Activated naive CD8-positive, alpha-beta T cell treated with anti-CD3 and anti-CD28 coated beads, Interleukin-2, amount 10 ng/mL, durations not matched to agents 7 days and 5 days (primary cell): ENCODE results near the gene SNRNP35. TPM values are rescaled to one million over a fixed set of nuclear protein-coding genes. Genes with fewer than 3 reads are reported as not detected.
"Not testable (repeated sequence)": the region's sequence is repeated elsewhere in the genome, so short reads cannot be mapped to it uniquely, and the experiment has no call there.

Experiments
- ATAC-seq: fragments of 150-1000 bp; cut with Tn5 transposase; one replicate; pipeline ENCODE4 v1.10.0; 2021; ENCODE audit warnings: low read depth, moderate library complexity
- POLR2A ChIA-PET: fragments of 350-600 bp; sonication (Branson Sonifier 250); formaldehyde crosslinking; loops from one replicate; lab custom pipeline; 2021; ENCODE audit warnings: antibody characterized with exemption; lab: Charles Lee
- DNase-seq: peaks from one replicate; pipeline ENCODE4 v3.0.0; 2021
- H3K27ac Mint-ChIP-seq: one replicate; pipeline ENCODE4 v1.8.0; 2022; ENCODE audit warnings: mild to moderate bottlenecking, mixed read lengths
- H3K27me3 Mint-ChIP-seq: one replicate; pipeline ENCODE4 v1.8.0; 2022; ENCODE audit warnings: mild to moderate bottlenecking, moderate library complexity, mixed read lengths
- H3K36me3 Mint-ChIP-seq: one replicate; pipeline ENCODE4 v1.8.0; 2021; ENCODE audit warnings: mild to moderate bottlenecking, mixed read lengths
- H3K4me1 Mint-ChIP-seq: one replicate; pipeline ENCODE4 v1.8.0; 2021; ENCODE audit warnings: mixed read lengths
- H3K4me3 Mint-ChIP-seq: one replicate; pipeline ENCODE4 v1.8.0; 2022; ENCODE audit warnings: mild to moderate bottlenecking, moderate library complexity, mixed read lengths
- H3K9me3 Mint-ChIP-seq: one replicate; pipeline ENCODE4 v1.8.0; 2021; ENCODE audit warnings: mixed read lengths
- total RNA-seq, 2 experiments: library from RNA; stranded (reverse); gene quantifications; one replicate each; pipeline ENCODE4 v1.2.3, GENCODE V29; 2021

SNRNP35 gene
- total RNA-seq, 2 experiments from 2014 or later = 32.3 to 33.9 TPM

DNA sequence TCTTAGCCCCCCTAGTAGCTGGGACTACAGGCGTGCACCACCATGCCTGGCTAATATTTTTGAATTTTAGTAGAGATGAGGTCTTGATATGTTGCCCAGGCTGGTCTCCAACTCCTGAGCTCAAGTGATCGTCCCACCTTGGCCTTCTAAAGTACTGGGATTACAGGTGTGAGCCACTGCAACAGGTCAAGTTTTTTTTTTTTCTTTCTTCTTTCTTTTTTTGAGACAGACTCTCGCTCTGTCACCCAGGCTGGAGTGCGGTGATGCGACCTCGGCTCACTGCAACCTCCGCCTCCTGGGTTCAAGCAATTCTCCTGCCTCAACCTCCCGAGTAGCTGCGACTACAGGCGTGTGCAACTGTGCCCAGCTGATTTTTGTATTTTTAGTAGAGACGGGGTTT lies 5.2 kb downstream of the SNRNP35 start:
- DNase-seq, H3K9me3 Mint-ChIP-seq, H3K4me3 Mint-ChIP-seq, H3K27ac Mint-ChIP-seq, POLR2A ChIA-PET, H3K27me3 Mint-ChIP-seq, ATAC-seq: not testable (repeated sequence)
- Mint-ChIP-seq H3K4me1 (peaks cover 13% of the 10 kb centered on the region), H3K36me3 (peaks cover 21% of the 10 kb centered on the region)

GRCh38 chr12:123465084-123465483 lies 7.1 kb downstream of the SNRNP35 start:
- DNase-seq (no peak), ATAC-seq (no peak)
- POLR2A ChIA-PET = no interaction called here
- Mint-ChIP-seq H3K27me3 (no peaks in the 10 kb centered on the region), H3K9me3 (no peaks in the 10 kb centered on the region), H3K27ac (no peak overlapping the region), H3K4me3 (no peak overlapping the region), H3K4me1 (peaks cover 8% of the 10 kb centered on the region), H3K36me3 (peaks cover 18% of the 10 kb centered on the region)

GRCh38 chr12:123468786-123469185 lies 10.8 kb downstream of the SNRNP35 start:
- H3K9me3 Mint-ChIP-seq = no peaks in the 10 kb centered on the region
- H3K27ac Mint-ChIP-seq = no peak overlapping the region
- peaks cover 2% of the 10 kb centered on the region for H3K4me1 Mint-ChIP-seq
- H3K4me3 Mint-ChIP-seq = no peak overlapping the region
- DNase-seq (no peak), ATAC-seq (peak; percentile 70)
- peaks cover 14% of the 10 kb centered on the region for H3K36me3 Mint-ChIP-seq
- no peaks in the 10 kb centered on the region for H3K27me3 Mint-ChIP-seq
- POLR2A ChIA-PET = interaction anchor here (0.7 to 1.4 kb wide), 2 partner anchors 9 to 11 kb away, joined by 3 read pairs; partner anchors contain the start of gene SNRNP35

GRCh38 chr12:123469978-123470377 lies 12.0 kb downstream of the SNRNP35 start:
- no peaks in the 10 kb centered on the region for H3K27me3 Mint-ChIP-seq
- H3K36me3 Mint-ChIP-seq = peaks cover 13% of the 10 kb centered on the region
- DNase-seq = no peak
- no peak for ATAC-seq
- POLR2A ChIA-PET = no interaction called here
- H3K9me3 Mint-ChIP-seq = no peaks in the 10 kb centered on the region
- H3K4me3 Mint-ChIP-seq = no peak overlapping the region
- peaks cover 8% of the 10 kb centered on the region for H3K4me1 Mint-ChIP-seq
- no peak overlapping the region for H3K27ac Mint-ChIP-seq

DNA sequence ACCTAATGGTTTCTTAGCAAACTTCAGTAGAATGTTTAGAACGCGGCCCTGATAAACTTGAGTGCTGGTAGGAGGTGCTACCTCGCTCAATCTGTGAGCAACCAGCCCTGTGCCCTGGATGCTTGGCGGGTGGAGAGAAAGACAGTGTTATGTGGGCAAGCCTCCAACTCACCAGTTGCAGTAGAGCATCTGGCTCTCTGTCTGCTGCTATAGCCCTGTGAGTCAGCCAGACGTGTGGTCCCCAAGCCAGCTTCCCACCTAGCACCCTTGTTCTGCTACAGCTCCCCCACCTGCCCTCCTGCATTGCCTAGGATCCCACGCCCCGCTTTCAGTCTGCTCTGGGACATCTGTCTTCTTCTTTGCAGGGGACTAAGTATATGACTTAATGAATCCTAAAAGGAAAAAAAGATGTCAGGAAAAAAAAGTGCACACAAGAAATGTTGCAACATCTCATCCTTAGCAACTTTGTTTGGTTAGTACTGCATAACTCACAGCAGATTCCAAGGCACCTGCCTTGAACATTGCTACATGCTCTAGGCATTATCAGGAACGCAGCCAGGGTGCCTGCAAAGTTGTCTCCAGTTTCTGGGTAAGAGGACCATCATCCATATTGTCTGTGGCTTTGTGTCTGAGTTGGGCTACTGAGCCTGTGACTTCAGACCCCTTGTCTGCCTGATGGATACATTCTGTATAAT lies 13.6 kb downstream of the SNRNP35 start:
- ATAC-seq (no peak), DNase-seq (no peak)
- no peaks in the 10 kb centered on the region for H3K27me3 Mint-ChIP-seq
- H3K27ac Mint-ChIP-seq = no peak overlapping the region
- H3K9me3 Mint-ChIP-seq = no peaks in the 10 kb centered on the region
- H3K36me3 Mint-ChIP-seq = peaks cover 2% of the 10 kb centered on the region
- no peak overlapping the region for H3K4me3 Mint-ChIP-seq
- H3K4me1 Mint-ChIP-seq = peaks cover 14% of the 10 kb centered on the region
- POLR2A ChIA-PET = interaction anchor here (0.7 kb wide), 1 partner anchor 64 kb away, joined by 3 read pairs; no protein-coding TSS in a partner anchor

DNA sequence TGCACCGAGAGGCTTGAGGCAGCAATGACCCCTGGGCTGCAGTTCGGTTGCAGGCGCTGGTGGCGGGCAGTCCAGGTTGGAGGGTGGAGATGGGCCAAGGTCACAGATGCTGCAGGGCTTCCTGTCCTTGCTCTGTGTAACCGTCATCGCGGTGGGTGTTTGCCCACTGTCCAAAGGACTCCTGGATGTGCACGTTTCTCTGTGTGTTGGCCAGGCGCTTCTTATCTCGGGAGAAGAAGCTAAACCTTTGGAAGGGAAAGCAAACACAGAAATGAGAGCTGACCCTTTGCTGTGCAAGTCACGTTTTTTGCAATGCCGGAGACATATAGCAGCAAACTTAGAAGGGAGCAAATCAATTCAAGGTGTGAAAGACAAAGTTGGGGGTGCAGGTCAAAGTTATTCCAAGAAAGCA lies 14.5 kb downstream of the SNRNP35 start:
- DNase-seq = no peak
- Mint-ChIP-seq H3K27ac (no peak overlapping the region), H3K27me3 (no peaks in the 10 kb centered on the region), H3K4me1 (peaks cover 14% of the 10 kb centered on the region), H3K9me3 (no peaks in the 10 kb centered on the region), H3K4me3 (no peak overlapping the region), H3K36me3 (peaks cover 2% of the 10 kb centered on the region)
- POLR2A ChIA-PET = no interaction called here
- no peak for ATAC-seq

DNA sequence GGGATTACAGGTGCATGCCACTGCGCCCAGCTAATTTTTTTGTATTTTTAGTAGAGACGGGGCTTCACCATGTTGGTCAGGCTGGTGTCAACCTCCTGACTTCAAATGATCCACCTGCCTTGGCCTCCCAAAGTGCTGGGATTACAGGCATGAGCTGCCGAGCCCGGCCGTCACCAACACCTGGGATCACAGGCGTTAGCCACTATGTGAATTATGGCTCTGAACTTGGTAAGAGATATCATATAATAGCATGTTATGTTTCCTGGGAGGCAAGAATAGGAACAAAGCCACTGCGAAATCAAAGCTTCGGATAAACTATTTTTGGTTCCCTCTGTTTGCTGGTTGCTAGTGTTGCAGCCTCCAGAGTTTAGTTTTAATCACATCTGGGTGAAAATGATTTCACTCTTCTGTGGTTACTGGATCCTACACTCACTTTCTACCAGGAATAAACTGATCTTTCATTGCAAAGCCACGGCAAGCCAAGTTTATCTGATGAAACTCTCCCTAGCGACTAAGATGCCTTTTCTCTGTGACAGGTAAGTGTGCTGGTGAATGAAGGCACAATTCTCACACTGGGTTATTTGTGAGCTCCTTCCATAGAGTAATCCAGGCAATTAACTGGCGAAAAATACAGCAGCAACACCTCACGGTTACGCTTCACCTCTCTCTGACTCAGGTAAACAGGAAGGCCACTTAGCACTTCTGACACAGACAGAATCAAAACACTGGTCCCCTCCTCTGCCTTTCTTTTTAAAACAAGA lies 16.7 kb downstream of the SNRNP35 start:
- H3K4me3 Mint-ChIP-seq = no peak overlapping the region
- peak overlapping the region; percentile 47 for H3K27ac Mint-ChIP-seq
- POLR2A ChIA-PET = interaction anchor here (1.3 kb wide), 1 partner anchor 9 kb away, joined by 4 read pairs; no protein-coding TSS in a partner anchor
- H3K36me3 Mint-ChIP-seq = no peaks in the 10 kb centered on the region
- ATAC-seq = no peak
- no peaks in the 10 kb centered on the region for H3K27me3 Mint-ChIP-seq
- peaks cover 12% of the 10 kb centered on the region for H3K4me1 Mint-ChIP-seq
- no peak for DNase-seq
- no peaks in the 10 kb centered on the region for H3K9me3 Mint-ChIP-seq

DNA sequence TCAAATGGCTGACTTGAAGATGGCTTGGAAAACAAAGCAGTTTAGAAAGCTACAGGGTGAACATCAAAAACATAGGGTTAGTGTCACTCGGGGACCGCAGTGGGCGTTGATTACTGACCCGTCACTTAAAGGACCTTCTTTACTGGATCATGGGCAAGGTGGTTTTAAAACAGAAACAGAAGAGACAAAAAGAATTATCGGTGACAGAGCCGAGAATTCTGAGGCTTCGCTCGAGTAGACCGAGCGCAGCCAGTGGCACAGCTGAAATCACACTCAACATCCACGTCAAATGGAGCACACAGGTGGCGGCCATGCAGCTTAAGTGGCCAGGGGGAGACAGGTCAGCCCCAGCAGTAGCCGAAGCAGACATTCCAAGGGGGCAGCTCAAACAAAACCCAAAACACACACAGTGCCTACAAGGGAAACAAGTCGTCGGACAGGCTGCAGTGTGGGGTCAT lies 17.3 kb downstream of the SNRNP35 start:
- no peak overlapping the region for H3K4me3 Mint-ChIP-seq

GRCh38 chr12:123478069-123478468 lies 20.1 kb downstream of the SNRNP35 start:
- no peak overlapping the region for H3K4me3 Mint-ChIP-seq
- no peaks in the 10 kb centered on the region for H3K9me3 Mint-ChIP-seq
- DNase-seq (no peak), ATAC-seq (no peak)
- no peaks in the 10 kb centered on the region for H3K36me3 Mint-ChIP-seq
- H3K27me3 Mint-ChIP-seq = no peaks in the 10 kb centered on the region
- POLR2A ChIA-PET = no interaction called here
- no peak overlapping the region for H3K27ac Mint-ChIP-seq
- H3K4me1 Mint-ChIP-seq = peaks cover 15% of the 10 kb centered on the region

More for the DNA sequence above, 17.3 kb downstream of the SNRNP35 start:
- peaks cover 14% of the 10 kb centered on the region for H3K4me1 Mint-ChIP-seq
- ATAC-seq = no peak
- POLR2A ChIA-PET = interaction anchor here (1.3 kb wide), 1 partner anchor 8 kb away, joined by 4 read pairs; no protein-coding TSS in a partner anchor
- H3K9me3 Mint-ChIP-seq = no peaks in the 10 kb centered on the region
- no peaks in the 10 kb centered on the region for H3K27me3 Mint-ChIP-seq
- H3K36me3 Mint-ChIP-seq = no peaks in the 10 kb centered on the region
- H3K27ac Mint-ChIP-seq = peak overlapping the region; percentile 47
- DNase-seq = no peak

GRCh38 chr12:123478762-123479161 lies 20.8 kb downstream of the SNRNP35 start:
- peaks cover under 1% of the 10 kb centered on the region for H3K36me3 Mint-ChIP-seq
- POLR2A ChIA-PET = no interaction called here
- ATAC-seq (no peak), DNase-seq (no peak)
- H3K4me1 Mint-ChIP-seq = peaks cover 20% of the 10 kb centered on the region
- no peaks in the 10 kb centered on the region for H3K9me3 Mint-ChIP-seq
- H3K27ac Mint-ChIP-seq = no peak overlapping the region
- H3K4me3 Mint-ChIP-seq = no peak overlapping the region
- H3K27me3 Mint-ChIP-seq = no peaks in the 10 kb centered on the region

GRCh38 chr12:123479442-123480180 lies 21.7 kb downstream of the SNRNP35 start:
- H3K4me1 Mint-ChIP-seq = peaks cover 25% of the 10 kb centered on the region
- no peak overlapping the region for H3K4me3 Mint-ChIP-seq
- H3K27ac Mint-ChIP-seq = no peak overlapping the region

DNA sequence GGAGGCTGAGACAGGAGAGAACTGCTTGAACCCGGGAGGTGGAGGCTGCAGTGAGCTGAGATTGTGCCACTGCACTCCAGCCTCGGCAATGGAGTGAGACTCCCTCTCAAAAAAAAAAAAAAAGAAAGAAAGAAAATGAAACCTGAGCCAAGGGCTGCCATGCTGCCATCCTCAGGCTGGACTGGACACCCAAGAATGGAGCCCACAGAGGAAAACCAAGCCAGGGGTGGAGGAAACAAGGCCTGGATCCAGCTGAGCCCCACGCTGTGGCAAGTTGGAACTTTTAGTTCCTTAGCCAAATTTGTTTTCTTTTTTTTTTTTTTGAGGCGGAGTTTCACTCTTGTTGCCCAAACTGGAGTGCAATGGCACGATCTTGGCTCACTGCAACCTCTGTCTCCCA lies 23.3 kb downstream of the SNRNP35 start:
- ATAC-seq, H3K9me3 Mint-ChIP-seq, DNase-seq, H3K4me3 Mint-ChIP-seq, H3K36me3 Mint-ChIP-seq, H3K27me3 Mint-ChIP-seq, H3K27ac Mint-ChIP-seq, POLR2A ChIA-PET: not testable (repeated sequence)
- peaks cover 20% of the 10 kb centered on the region for H3K4me1 Mint-ChIP-seq

More at GRCh38 chr12:123479442-123480180, 21.7 kb downstream of the SNRNP35 start:
- peaks cover 1% of the 10 kb centered on the region for H3K36me3 Mint-ChIP-seq
- POLR2A ChIA-PET = no interaction called here
- H3K9me3 Mint-ChIP-seq = no peaks in the 10 kb centered on the region
- no peaks in the 10 kb centered on the region for H3K27me3 Mint-ChIP-seq
- ATAC-seq (no peak), DNase-seq (no peak)

- H3K27ac Mint-ChIP-seq = no peak overlapping the region
- DNase-seq (no peak), ATAC-seq (no peak)
- POLR2A ChIA-PET = interaction anchor here (0.9 to 1.5 kb wide), 2 partner anchors 8 to 119 kb away, joined by 4 read pairs; partner anchors contain the start of gene DDX55
- peaks cover 1% of the 10 kb centered on the region for H3K36me3 Mint-ChIP-seq
- no peaks in the 10 kb centered on the region for H3K27me3 Mint-ChIP-seq
- H3K9me3 Mint-ChIP-seq = no peaks in the 10 kb centered on the region
- H3K4me3 Mint-ChIP-seq = no peak overlapping the region
- peaks cover 20% of the 10 kb centered on the region for H3K4me1 Mint-ChIP-seq
Observed at GRCh38 chr12:123482876-123483275, 24.9 kb downstream of the SNRNP35 start.
